Measurements from ENCODE around the gene LCN15.
"Not testable (repeated sequence)": the region's sequence is repeated elsewhere in the genome, so short reads cannot be mapped to it uniquely, and the experiment has no call there.

LCN15 gene

GRCh38 chr9:136773386-136774044, 9.2 kb upstream of the LCN15 start:
- DNase-seq: peak; percentile 25 to 34

DNA sequence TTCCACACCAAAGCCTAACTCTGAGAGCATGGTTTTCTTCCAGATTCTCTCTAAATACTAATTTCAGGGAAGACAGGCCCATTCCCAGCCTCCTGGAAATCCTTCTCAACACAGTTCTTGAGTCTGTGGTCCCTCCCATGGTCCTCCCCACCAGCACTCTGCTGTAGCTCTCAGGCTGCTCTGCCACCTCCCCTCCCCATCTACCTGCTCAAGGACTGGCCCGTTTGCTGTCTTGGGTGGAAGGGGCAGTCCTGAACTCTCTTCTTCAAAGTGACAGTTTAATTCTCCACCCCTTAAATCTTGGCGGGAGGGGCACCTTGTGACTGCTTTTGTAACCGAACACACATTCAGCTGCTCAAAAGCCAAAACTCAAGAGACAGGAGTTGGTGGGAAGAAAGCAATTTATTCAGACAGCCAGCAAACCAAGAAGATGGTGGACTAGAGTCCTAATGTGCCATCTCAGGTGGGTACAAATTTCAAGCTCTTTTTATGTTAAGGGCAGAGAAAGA, 7.6 kb upstream of the LCN15 start:
- DNase-seq: no peak

- peak in 1 of 2 experiments; percentile 60 for DNase-seq
Measured at GRCh38 chr9:136769710-136770191, 5.4 kb upstream of the LCN15 start.

DNA sequence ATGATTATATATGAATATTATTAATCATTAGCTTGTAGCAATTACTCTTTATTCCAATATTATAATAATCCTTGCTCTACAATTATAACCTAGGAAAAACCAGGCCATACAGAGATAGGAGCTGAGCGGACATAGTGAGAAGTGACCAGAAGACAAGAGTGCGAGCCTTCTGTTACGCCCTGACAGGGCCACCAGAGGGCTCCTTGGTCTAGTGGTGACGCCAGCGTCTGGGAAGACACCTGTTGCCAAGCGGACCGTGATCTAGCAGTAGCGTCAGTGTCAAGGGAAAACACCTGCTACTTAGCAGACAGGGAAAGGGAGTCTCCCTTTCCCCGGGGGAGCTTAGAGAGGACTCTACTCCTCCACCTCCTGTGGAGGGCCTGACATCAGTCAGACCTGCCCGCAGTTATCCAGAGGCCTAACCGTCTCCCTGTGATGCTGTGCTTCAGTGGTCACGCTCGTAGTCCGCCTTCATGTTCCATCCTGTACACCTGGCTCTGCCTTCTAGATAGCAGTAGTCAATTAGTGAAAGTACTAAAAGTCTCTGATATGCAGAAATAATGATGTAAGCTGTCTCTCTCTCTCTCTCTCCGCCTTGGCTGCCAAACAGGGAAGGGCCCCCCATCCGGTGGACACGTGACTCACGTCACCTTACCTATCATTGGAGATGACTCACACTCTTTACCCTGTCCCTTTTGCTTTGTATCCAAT, 2.2 kb upstream of the LCN15 start:
- peak; percentile 36 to 71 for DNase-seq

- DNase-seq: not testable (repeated sequence)
Measured at GRCh38 chr9:136765745-136766409, 1.6 kb upstream of the LCN15 start.

DNA sequence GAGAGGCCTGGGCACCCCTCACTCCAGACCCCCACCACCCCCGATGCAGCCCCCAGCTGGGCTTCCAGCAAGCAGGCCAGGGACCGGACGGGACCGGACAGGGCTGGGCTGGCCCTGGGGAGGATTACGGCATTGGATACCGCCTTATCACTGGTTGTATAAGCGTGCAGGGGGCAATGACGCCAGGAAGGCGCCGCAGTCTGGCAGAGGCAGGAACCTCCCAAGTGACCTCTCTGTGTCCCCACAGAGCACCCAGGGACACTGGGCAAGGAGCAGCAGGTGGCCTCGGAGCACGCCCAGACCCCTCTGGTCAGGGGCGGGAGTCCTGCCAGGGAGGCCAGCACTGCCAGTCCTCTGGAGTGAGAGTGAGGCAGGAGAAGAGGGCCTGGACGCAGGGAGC, 723 bp upstream of the LCN15 start:
- DNase-seq: no peak

DNA sequence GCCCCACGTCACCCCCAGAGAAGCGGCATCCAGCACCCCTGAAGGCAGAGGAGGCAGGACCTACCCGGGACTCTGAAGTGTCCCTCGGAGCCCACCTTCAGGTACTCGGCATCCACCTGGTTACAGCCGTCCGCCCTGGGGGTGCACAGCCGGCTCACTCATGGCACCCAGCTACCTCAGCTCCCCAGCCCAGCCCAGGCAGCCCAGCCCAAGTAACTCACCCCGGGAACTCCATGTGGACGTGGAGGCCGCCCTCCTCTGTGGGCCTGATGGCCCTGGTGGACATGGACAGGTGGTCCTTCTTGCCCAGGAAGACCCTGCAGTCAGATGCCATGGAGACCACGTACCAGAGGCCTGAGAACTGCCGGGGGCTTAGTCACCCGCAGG, 676 bp downstream of the LCN15 start:
- no peak for DNase-seq

- peak in 1 of 2 experiments; percentile 81 for DNase-seq
Measured at GRCh38 chr9:136762915-136763648, 1.2 kb downstream of the LCN15 start.

GRCh38 chr9:136762221-136762691, 2.1 kb downstream of the LCN15 start:
- DNase-seq: no peak

GRCh38 chr9:136761545-136761981, 2.8 kb downstream of the LCN15 start:
- no peak for DNase-seq

- DNase-seq: peak; percentile 16 to 68
Measured at GRCh38 chr9:136760834-136761544, 3.3 kb downstream of the LCN15 start.

- no peak for DNase-seq
Measured at GRCh38 chr9:136760424-136760823, 3.9 kb downstream of the LCN15 start.

DNA sequence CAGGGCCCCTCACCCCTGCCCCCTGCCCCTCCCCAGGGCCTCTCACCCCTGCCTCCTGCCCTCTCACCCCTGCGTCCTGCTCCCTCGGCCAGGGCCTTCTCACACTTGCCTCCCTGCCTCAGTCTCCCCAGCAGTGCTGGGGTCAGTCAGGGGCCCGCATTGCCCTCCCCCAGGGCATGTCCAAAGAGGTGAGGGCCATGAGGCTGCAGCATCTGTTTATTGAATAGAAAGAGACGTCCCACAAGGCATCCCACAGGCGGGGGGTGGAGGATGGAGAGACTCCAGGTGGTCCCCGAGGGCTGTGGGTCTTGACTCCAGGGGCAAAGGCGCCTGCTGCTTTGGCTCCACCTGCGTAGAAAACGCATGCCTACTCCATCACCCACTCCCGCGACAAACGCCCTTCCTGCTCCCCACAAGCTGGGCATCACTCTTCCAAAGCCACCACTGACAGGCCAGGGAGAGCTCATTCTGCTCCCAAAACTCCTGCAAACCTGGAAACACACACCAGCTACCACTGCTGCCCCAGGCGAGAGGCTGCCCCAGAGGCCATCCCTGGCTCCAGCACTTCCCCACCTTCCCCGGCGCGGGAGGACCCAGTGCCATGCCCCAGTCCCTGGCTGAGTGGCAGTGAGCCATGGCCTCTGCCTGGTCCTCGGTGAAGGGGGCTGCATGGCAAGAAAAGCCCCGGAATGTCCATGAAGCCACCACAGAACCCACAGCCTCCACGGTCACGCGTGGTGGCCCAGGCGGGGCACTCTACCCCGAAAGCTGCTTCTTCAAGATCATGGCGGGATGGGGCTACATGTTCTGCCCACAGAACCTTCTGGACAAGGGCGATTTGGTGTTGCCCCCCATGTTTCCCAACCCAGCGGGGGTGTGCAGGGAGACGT, 4.6 kb downstream of the LCN15 start:
- no peak for DNase-seq

GRCh38 chr9:136759001-136759400, 5.3 kb downstream of the LCN15 start:
- DNase-seq: no peak

GRCh38 chr9:136757751-136758140, 6.6 kb downstream of the LCN15 start:
- no peak for DNase-seq

DNA sequence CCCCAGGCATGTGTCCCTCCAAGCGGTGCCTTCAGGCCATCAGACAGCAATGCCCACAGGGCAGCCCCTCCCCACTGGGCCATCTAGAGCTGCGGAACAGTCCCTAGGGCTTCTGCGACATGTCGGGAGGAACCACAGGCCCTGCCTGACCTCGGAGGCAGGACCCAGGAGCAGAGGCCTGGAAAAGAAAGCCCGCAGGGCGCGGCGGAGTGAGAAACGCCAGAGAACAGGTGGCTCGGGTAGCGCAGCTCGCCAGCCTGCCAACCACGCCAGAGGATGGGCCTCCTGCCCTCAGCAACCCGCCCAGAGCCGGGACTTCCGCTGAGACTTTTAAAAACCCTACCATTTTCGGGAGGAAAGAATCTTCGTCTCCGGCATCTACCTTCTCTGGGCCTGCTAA, 7.0 kb downstream of the LCN15 start:
- DNase-seq: no peak

- DNase-seq: no peak
Measured at GRCh38 chr9:136756836-136757235, 7.5 kb downstream of the LCN15 start.

DNA sequence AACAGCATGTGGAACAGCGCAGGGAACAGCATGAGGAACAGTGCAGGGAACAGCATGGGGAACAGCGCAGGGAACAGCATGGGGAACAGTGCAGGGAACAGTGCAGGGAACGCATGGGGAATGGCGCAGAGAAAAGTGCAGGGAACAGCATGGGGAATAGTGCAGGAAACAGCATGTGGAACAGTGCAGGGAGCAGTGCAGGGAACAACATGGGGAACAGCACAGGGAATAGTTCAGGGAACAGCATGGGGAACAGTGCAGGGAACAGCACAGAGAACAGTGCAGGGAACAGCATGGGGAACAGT, 8.2 kb downstream of the LCN15 start:
- DNase-seq: no peak

- not testable (repeated sequence) for DNase-seq
Measured at GRCh38 chr9:136755302-136756133, 8.8 kb downstream of the LCN15 start.

DNA sequence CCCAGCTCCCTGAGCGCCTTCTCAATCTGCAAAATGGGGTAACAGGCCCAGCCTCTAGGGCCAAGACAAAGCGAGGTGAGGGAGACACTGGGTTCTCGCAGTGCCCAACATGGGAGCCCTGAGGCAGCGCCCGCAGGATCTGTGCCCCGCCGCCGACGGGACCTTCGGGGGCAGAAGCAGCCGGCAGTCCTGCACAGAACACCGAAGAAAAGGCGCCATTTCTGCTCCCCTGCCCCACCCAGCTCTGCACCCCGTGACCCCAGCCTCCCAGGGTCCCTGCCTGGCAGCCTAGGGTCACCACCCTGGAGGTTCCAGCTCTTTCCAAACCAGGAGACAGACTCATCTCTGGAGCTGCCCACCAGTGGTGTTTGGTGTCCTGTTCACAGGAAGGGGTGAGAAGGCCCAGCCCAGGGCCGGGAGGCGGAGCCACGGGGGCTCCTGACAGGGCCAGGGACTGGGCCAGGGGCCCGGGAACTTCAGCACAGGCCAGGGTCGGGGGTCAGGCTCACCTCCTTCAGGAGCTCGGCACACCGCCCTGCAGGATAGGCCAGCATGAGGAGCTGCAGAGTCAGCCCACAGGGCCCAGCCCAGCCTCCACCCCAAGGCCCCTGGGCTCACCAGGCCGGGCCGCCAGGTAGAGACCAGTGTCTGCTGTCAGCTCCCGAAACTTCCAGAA, 9.6 kb downstream of the LCN15 start:
- DNase-seq: no peak

Measured in NCI-H526 (cell line).